Activated naive CD8-positive, alpha-beta T cell treated with anti-CD3 and anti-CD28 coated beads, Interleukin-2, amount 10 ng/mL, durations not matched to agents 7 days and 5 days (primary cell): ENCODE results near the gene ANKLE2. TPM values are rescaled to one million over a fixed set of nuclear protein-coding genes. Genes with fewer than 3 reads are reported as not detected.
A peak's percentile ranks its signal among the peaks of the same experiment; 100 is the strongest.
"Not testable (repeated sequence)": the region's sequence is repeated elsewhere in the genome, so short reads cannot be mapped to it uniquely, and the experiment has no call there.

Experiments used
- ATAC-seq: fragments of 150-1000 bp; cut with Tn5 transposase; one replicate; pipeline ENCODE4 v1.10.0; 2021; ENCODE audit warnings: low read depth, moderate library complexity
- POLR2A ChIA-PET: fragments of 350-600 bp; sonication (Branson Sonifier 250); formaldehyde crosslinking; loops from one replicate; lab custom pipeline; 2021; ENCODE audit warnings: antibody characterized with exemption; lab: Charles Lee
- DNase-seq: peaks from one replicate; pipeline ENCODE4 v3.0.0; 2021
- H3K27ac Mint-ChIP-seq: one replicate; pipeline ENCODE4 v1.8.0; 2022; ENCODE audit warnings: mild to moderate bottlenecking, mixed read lengths
- H3K27me3 Mint-ChIP-seq: one replicate; pipeline ENCODE4 v1.8.0; 2022; ENCODE audit warnings: mild to moderate bottlenecking, moderate library complexity, mixed read lengths
- H3K36me3 Mint-ChIP-seq: one replicate; pipeline ENCODE4 v1.8.0; 2021; ENCODE audit warnings: mild to moderate bottlenecking, mixed read lengths
- H3K4me1 Mint-ChIP-seq: one replicate; pipeline ENCODE4 v1.8.0; 2021; ENCODE audit warnings: mixed read lengths
- H3K4me3 Mint-ChIP-seq: one replicate; pipeline ENCODE4 v1.8.0; 2022; ENCODE audit warnings: mild to moderate bottlenecking, moderate library complexity, mixed read lengths
- H3K9me3 Mint-ChIP-seq: one replicate; pipeline ENCODE4 v1.8.0; 2021; ENCODE audit warnings: mixed read lengths
- total RNA-seq, 2 experiments: library from RNA; stranded (reverse); gene quantifications; one replicate each; pipeline ENCODE4 v1.2.3, GENCODE V29; 2021

ANKLE2 gene
- total RNA-seq, 2 experiments from 2014 or later = 90.3 to 92.9 TPM

DNA sequence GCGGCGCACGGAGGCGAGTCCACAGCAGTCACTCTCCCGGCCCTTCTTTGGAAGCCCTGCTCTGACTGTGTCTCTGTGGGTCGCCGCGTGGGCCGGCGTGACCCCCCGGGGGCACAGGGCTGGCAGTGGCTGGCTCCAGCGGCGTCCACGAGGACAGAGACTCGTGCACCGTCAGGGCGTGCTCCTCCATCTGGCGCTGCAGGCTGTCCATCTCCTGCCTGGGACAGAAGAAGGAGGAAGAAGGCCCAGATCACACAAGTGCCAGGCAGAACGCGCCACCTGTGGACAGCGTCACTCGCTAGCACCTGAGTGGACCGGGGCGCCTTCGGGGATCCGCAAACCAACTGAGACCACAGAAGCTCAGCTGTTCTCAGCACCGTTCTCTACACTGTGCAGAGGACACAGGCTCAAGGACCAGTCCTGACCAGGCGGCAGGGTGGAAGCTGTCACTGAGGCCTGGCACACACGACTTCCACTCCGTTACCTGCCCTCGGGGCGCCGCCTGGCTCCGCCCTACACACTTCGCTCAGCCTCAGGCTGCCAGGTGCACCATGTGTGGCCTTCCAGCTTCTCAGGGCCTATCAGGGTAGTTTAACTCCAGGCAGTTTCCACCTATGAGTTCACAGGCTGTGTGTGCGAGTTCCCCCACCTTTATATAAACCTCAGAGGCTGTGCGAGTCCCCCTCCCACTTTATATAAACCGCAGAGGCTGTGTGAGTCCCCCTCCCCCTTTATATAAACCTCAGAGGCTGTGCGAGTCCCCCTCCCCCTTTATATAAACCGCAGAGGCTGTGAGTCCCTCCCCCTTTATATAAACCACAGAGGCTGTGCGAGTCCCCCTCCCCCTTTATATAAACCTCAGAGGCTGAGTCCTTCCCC, 11.7 kb upstream of the ANKLE2 start:
- H3K4me1 Mint-ChIP-seq = peaks cover 26% of the 10 kb centered on the region
- no peak overlapping the region for H3K4me3 Mint-ChIP-seq
- DNase-seq (no peak), ATAC-seq (no peak)
- no peaks in the 10 kb centered on the region for H3K27me3 Mint-ChIP-seq
- H3K36me3 Mint-ChIP-seq = peaks cover 26% of the 10 kb centered on the region
- POLR2A ChIA-PET = no interaction called here
- no peak overlapping the region for H3K27ac Mint-ChIP-seq
- H3K9me3 Mint-ChIP-seq = no peaks in the 10 kb centered on the region

DNA sequence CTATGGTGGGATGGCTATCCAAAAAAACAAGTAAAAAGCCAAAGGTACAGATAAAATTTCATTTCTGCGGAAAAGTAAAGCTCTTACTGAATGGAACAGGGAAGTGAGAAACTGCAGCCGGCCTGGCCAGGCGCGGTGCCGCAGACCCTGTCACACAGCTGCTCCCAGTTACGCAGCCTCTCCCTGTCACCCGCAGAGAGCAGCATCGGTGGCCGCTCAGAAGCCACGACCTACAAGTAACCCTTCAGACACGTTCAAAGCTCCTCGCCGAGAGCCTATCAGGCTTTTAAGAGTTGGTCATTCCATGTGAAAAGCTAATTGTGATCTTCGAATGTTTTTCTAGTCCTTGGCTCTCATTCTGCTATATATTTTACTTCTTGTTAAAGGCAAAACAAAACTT, 11.0 kb upstream of the ANKLE2 start:
- no peak overlapping the region for H3K27ac Mint-ChIP-seq
- H3K4me3 Mint-ChIP-seq = no peak overlapping the region

DNA sequence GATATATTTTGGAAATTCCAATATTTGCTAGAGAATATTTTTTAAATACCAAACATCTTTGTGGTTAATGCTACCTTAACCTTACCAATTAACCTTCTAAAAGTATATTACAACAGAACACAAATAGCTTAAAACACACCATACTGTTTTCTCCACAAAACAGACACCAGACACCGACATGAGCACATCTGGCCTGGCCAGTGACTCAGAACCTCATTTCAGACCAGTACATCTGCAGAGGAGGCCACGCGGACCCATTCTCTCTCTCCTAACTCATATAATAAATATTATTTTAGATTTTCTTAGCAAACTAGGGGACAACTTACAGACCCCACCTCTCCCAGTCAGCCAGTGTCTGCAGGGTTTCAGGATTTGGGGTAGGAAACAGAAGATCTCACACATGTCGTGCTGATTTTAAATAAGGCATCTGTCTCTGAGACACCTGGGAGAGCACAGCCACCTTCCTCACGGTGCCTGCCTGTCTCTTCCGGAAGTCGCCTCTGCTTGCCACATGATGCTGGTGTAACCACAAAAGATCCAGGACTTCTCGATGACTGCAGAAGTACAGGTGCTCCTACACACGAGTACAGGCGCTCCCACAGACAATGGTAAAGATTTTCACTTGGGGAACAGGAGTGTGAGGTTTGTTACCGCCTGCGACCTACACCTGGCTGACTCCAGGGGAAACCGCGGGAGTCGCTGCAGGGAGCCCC, 9.7 kb upstream of the ANKLE2 start:
- Mint-ChIP-seq H3K9me3 (no peaks in the 10 kb centered on the region), H3K27me3 (no peaks in the 10 kb centered on the region), H3K27ac (peak overlapping the region; percentile 51), H3K4me3 (peak overlapping the region; percentile 42), H3K4me1 (peaks cover 33% of the 10 kb centered on the region), H3K36me3 (peaks cover 23% of the 10 kb centered on the region)
- peak; percentile 50 for DNase-seq
- peak; percentile 72 for ATAC-seq
- POLR2A ChIA-PET = interaction anchor here (1.0 kb wide), 1 partner anchor 9 kb away, joined by 3 read pairs; the partner anchor contains the start of gene ANKLE2

More for the DNA sequence above, 11.0 kb upstream of the ANKLE2 start:
- Mint-ChIP-seq H3K4me1 (peaks cover 31% of the 10 kb centered on the region), H3K36me3 (peaks cover 26% of the 10 kb centered on the region), H3K9me3 (no peaks in the 10 kb centered on the region), H3K27me3 (no peaks in the 10 kb centered on the region)
- POLR2A ChIA-PET = no interaction called here
- DNase-seq = no peak
- ATAC-seq = no peak

DNA sequence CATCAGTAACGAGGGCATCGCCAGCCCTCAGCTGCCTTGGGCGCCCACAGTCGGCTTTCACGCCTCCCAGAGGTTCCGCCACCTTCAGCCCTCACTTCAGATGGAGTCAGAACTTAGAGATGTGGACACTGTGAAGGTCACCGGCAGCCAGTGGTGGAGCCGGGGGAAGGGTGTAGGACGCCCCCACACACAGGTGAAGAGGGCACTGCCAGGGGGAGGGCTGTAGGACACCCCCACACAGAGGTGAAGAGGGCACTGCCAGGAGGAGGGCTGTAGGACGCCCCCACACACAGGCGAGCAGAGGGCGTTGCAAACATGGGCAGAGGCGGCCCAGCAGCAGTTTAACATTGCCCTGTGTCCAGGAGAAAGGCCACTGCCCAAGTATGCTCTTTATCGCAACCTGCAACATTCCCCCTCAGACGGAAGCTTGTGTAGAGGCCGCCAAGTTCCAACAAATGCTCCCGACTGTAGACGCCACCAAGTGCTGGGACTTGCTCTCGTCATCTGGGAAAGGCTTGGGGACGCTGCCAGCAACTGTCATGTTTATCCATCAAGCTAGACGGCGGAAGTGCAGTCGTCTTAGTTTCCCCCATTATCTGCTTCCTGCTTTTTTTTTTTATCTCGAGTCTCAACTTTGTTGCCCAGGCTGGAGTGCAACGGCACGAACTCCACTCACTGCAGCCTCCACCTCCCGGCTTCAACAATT, 4.9 kb upstream of the ANKLE2 start:
- no peaks in the 10 kb centered on the region for H3K9me3 Mint-ChIP-seq
- ATAC-seq (no peak), DNase-seq (no peak)
- peaks cover 25% of the 10 kb centered on the region for H3K4me1 Mint-ChIP-seq
- no peak overlapping the region for H3K4me3 Mint-ChIP-seq
- POLR2A ChIA-PET = interaction anchor here (0.6 kb wide), 1 partner anchor 95 kb away, joined by 4 read pairs; no protein-coding TSS in a partner anchor
- H3K27ac Mint-ChIP-seq = no peak overlapping the region
- H3K36me3 Mint-ChIP-seq = peaks cover 15% of the 10 kb centered on the region
- no peaks in the 10 kb centered on the region for H3K27me3 Mint-ChIP-seq

DNA sequence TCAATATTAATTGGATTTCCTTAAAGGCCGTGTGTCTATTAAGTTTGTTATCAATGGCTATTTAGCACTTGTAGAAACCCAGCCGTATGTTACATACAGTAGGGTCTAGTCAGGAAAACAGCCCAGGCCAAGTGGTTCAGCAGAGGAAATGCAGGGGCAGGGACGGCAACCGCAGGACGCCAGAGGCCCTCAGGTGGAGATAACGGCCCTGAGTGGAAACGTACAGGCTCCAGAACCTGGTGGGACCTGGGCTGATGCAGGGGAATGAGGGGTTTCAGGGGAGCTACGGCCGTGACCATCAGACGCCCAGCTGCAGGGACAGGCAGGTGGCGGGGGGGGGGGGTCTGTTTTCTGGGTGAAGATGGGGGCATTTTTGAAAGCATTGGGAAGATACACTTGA, 3.7 kb upstream of the ANKLE2 start:
- no peak for DNase-seq
- Mint-ChIP-seq H3K27me3 (no peaks in the 10 kb centered on the region), H3K4me1 (peaks cover 29% of the 10 kb centered on the region), H3K27ac (no peak overlapping the region), H3K9me3 (no peaks in the 10 kb centered on the region), H3K4me3 (no peak overlapping the region), H3K36me3 (peaks cover 20% of the 10 kb centered on the region)
- POLR2A ChIA-PET = no interaction called here
- ATAC-seq = no peak

DNA sequence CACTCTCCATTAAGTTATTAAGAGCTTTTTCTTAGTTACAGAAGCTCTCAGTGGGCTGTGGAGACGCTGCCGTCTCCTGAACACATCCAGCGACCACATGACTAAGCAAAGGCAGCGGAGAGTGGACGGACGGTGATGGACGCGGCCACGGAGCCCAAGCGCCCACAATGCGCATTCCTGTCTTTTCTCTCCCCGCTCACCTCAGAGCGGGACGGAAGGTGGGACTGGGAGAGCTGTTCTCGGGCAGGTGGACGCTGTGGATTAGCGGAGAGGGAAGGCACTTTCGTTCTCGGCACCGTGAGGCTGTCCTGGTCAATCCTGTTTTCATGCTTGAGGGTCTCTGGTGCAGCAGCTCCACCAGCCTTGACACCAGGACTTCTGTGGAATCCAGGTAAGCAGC, 2.6 kb upstream of the ANKLE2 start:
- H3K9me3 Mint-ChIP-seq = no peaks in the 10 kb centered on the region
- no peak overlapping the region for H3K4me3 Mint-ChIP-seq
- no peak for ATAC-seq
- POLR2A ChIA-PET = no interaction called here
- DNase-seq = no peak
- no peaks in the 10 kb centered on the region for H3K27me3 Mint-ChIP-seq
- no peak overlapping the region for H3K27ac Mint-ChIP-seq
- H3K4me1 Mint-ChIP-seq = peaks cover 30% of the 10 kb centered on the region
- H3K36me3 Mint-ChIP-seq = peaks cover 16% of the 10 kb centered on the region

DNA sequence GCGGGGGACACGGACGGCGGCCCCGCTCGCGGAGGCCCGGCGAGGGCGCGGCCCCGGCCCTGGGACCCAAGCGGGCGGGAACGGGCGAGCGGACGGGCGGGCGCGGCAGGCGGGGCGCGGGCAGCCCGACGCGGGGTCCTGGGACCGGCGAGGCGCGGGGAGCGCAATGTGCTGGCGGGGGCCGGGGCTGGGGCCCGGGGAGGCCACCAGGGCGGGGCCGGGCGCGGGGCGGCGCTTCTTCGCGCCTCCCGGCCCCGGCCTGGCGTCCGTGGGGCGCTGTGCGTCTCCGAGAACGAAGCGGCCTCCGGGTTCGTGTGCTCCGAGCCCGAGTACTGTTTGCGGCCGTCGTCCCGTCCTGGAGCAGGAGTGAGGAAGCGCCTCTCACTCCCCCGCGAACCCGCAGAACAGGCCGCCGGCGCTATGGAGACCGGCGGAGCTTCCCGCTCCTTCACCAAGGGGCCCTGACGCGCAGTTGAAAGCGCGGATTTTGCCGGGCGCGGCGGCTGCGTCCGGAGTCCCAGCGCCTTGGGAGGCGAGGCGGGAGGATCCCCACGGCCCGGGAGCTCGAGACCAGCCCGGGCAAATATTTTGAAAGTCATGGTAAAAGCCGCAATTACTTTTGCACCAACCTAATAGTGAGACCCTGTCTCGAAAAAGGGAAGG, 420 bp upstream of the ANKLE2 start:
- H3K9me3 Mint-ChIP-seq = no peaks in the 10 kb centered on the region
- POLR2A ChIA-PET = interaction anchor here (0.7 to 1.2 kb wide), 2 partner anchors 9 to 110 kb away, joined by 3 read pairs; no protein-coding TSS in a partner anchor
- peak overlapping the region; percentile 78 for H3K27ac Mint-ChIP-seq
- peaks cover 14% of the 10 kb centered on the region for H3K36me3 Mint-ChIP-seq
- H3K27me3 Mint-ChIP-seq = no peaks in the 10 kb centered on the region
- H3K4me1 Mint-ChIP-seq = peaks cover 23% of the 10 kb centered on the region
- ATAC-seq (peak; percentile 94), DNase-seq (peak; percentile 93)
- peak overlapping the region; percentile 79 for H3K4me3 Mint-ChIP-seq

DNA sequence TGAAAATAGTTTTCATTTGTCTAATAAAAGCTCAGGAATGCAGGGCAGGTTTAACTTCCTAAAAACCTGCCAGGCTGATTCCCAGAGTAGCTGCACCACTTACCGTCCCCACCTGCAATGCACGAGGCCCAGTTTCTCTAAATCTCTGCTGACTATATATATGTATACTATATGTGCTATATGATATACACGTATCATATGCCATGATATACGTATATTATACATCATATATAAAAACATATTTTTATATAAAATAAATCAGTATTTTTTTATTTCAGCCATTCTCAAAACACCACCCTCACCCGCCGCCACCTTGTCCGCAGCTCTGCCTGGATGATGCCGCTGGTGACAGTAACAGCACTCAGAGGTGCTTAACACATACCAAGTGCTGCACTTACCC, 2.3 kb downstream of the ANKLE2 start:
- Mint-ChIP-seq H3K9me3 (no peaks in the 10 kb centered on the region), H3K36me3 (peaks cover 24% of the 10 kb centered on the region), H3K27ac (no peak overlapping the region), H3K4me1 (peaks cover 23% of the 10 kb centered on the region), H3K4me3 (no peak overlapping the region), H3K27me3 (no peaks in the 10 kb centered on the region)
- no peak for DNase-seq
- ATAC-seq = no peak
- POLR2A ChIA-PET = no interaction called here

DNA sequence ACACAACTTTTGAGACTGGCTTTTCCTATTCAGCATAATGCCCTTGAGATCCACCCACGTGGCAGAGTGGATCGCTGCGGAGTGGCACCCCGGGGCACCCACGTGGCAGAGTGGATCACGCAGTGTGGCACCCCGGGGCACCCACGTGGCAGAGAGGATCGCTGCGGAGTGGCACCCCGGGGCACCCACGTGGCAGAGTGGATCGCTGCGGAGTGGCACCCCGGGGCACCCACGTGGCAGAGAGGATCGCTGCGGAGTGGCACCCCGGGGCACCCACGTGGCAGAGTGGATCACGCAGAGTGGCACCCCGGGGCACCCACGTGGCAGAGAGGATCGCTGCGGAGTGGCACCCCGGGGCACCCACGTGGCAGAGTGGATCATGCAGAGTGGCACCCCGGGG, 2.8 kb downstream of the ANKLE2 start:
- POLR2A ChIA-PET, DNase-seq, H3K27me3 Mint-ChIP-seq, H3K9me3 Mint-ChIP-seq, ATAC-seq, H3K4me3 Mint-ChIP-seq, H3K27ac Mint-ChIP-seq: not testable (repeated sequence)
- peaks cover 26% of the 10 kb centered on the region for H3K36me3 Mint-ChIP-seq
- peaks cover 23% of the 10 kb centered on the region for H3K4me1 Mint-ChIP-seq

DNA sequence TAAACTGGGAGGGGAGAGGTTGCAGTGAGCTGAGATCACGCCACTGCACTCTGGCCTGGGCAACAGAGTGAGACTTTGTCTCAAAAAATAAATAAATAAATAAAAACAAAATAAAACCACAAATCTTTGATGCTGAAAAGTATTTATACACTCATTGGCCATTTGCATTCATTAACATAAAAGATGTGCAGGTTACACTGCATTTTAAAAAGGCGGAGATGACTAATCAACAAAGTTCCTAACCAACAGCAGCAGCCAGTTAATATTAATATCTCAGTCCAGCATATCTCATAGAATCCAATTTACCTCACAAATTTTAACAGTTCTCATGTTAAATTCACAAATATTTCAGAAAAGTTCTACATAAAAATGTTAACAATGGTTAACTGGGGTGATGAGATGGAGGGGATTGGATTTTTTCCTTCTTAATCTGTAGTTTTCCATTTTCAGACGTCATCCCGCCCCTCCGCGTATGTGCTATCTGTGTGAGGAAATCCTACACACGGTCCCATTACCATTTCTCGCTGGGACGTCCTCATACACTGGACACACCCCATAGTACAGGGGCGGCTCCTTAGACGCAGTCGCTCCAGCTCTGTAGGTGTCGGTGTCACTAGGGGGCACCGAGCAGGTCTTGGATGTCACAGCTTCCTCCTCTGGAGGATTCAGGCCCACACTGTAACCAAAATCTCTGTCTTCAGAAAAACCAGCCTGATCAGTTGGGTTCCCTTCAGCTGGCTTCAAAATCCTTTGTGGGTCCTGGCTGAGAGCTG, 7.3 kb downstream of the ANKLE2 start:
- Mint-ChIP-seq H3K4me3 (no peak overlapping the region), H3K27ac (no peak overlapping the region), H3K27me3 (no peaks in the 10 kb centered on the region), H3K9me3 (no peaks in the 10 kb centered on the region), H3K4me1 (peaks cover 8% of the 10 kb centered on the region), H3K36me3 (peaks cover 20% of the 10 kb centered on the region)
- DNase-seq (no peak), ATAC-seq (no peak)
- POLR2A ChIA-PET = no interaction called here

DNA sequence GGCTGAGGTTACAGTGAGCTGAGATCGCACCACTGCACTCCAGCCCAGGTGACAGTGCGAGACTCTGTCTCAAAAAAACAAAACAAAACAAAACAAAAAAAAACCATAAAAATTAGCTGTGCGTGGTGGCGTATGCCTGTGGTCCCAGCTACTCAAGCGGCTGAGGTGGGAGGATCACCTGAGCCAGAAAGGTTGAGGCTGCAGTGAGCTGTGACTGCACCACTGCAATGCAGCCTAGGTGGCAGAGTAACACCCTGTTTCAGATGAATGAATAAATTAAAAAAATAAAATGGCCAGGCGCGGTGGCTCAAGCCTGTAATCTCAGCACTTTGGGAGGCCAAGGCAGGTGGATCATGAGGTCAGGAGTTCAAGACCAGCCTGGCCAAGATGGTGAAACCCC, 8.0 kb downstream of the ANKLE2 start:
- H3K4me3 Mint-ChIP-seq, H3K4me1 Mint-ChIP-seq, DNase-seq, ATAC-seq, H3K9me3 Mint-ChIP-seq, H3K27me3 Mint-ChIP-seq, POLR2A ChIA-PET, H3K27ac Mint-ChIP-seq: not testable (repeated sequence)
- H3K36me3 Mint-ChIP-seq = peaks cover 19% of the 10 kb centered on the region

DNA sequence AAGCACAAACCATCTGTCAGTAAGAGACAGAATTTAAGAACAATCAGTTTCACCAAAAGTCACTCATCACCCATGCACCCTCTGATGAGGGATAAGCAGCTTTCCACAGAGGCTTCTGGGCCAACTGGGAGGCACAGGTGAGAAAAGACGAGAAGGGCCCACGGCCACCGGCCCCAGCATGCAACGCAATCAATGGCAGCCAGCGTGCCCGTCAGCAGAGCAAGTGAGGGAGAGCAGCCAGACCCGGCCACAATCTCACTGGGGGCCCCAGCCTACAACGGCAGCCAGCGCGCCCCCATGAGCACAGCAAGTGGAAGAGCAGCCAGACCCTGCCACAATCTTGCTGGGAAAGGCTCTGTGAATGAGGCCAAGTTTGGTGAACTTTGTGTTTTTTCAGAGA, 13.3 kb downstream of the ANKLE2 start:
- ATAC-seq (no peak), DNase-seq (no peak)
- H3K27me3 Mint-ChIP-seq = no peaks in the 10 kb centered on the region
- POLR2A ChIA-PET = no interaction called here
- H3K4me3 Mint-ChIP-seq = no peak overlapping the region
- H3K27ac Mint-ChIP-seq = peak overlapping the region; percentile 30
- peaks cover 26% of the 10 kb centered on the region for H3K36me3 Mint-ChIP-seq
- H3K4me1 Mint-ChIP-seq = no peaks in the 10 kb centered on the region
- no peaks in the 10 kb centered on the region for H3K9me3 Mint-ChIP-seq
